NT2/D1 (cell line): Measurements from ENCODE around the gene RALBP1.

Source experiments
- DNase-seq: peaks from one replicate; pipeline ENCODE4 v3.0.0-alpha.2; 2011; ENCODE audit warnings: low read depth, low spot score
- H3K27me3 ChIP-seq: 2 replicates; pipeline ENCODE4 v1.6.0; 2011; ENCODE audit warnings: mild to moderate bottlenecking; ENCODE audit not compliant: insufficient read length, insufficient read depth
- H3K36me3 ChIP-seq: 2 replicates; pipeline ENCODE4 v1.6.1; 2011; ENCODE audit warnings: mild to moderate bottlenecking, low read length, mixed read lengths; ENCODE audit not compliant: insufficient read depth, insufficient read length
- H3K4me1 ChIP-seq: 2 replicates; pipeline ENCODE4 v1.5.1; 2011; ENCODE audit not compliant: insufficient read depth, insufficient read length
- H3K4me3 ChIP-seq: 2 replicates; pipeline ENCODE4 v1.5.1; 2011; ENCODE audit warnings: low read depth; ENCODE audit not compliant: insufficient read length
- H3K9ac ChIP-seq: 2 replicates; pipeline ENCODE4 v1.6.0; 2011; ENCODE audit warnings: low read depth; ENCODE audit not compliant: insufficient read length
- H3K9me3 ChIP-seq: 2 replicates; pipeline ENCODE4 v1.5.1; 2011; ENCODE audit warnings: mild to moderate bottlenecking, low read length; ENCODE audit not compliant: insufficient read depth
- SUZ12 ChIP-seq: IDR thresholded peaks from 2 replicates; pipeline ENCODE4 v1.6.1; 2011; ENCODE audit not compliant: insufficient read length, insufficient read depth; ENCODE audit errors: extremely low read depth
- YY1 ChIP-seq: IDR thresholded peaks from 2 replicates; pipeline ENCODE4 v1.6.1; 2011; ENCODE audit not compliant: insufficient read length, insufficient read depth
- ZNF274 ChIP-seq: IDR thresholded peaks from 2 replicates; pipeline ENCODE4 v1.6.1; 2011; ENCODE audit warnings: mild to moderate bottlenecking, low read depth, low read length

Gene RALBP1

DNA sequence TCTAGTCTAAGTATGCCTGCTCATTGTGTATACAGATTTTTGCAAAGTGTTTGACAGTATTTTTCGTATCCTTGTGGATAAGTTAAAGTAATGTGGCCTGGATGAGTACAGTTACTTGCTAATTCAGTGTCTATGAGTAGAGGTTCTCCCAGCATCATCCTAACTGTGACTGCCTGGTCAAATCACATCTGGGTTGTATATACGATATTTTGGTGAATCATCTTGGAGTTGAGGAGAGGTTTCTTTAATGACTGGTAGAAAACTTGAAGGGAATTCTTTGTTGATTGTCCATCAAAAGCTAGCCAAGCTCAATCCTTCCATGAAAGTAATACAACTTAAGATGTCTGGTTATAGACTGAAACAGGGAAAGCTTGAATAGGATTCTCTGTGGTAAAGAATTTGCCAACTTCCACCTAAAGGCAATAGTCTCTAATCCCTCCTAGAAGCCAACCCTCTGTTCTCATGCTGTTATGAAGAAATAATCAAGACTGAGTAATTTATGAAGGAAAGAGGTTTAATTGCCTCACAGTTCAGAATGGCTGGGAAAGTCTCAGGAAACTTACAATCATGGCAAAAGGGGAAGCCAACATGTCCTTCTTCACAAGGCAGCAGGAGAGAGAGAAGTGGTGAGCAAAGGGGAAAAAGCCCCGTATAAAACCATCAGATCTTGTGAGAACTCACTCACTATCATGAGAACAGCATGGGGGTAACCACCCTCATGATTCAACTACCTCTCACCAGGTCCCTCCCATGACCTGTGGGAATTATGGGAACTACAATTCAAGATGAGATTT lies 19.4 kb upstream of the RALBP1 start:
- DNase-seq: no peak
- Histone ChIP-seq H3K4me1 (no peaks in the 10 kb centered on the region), H3K9ac (no peak overlapping the region), H3K36me3 (no peaks in the 10 kb centered on the region), H3K9me3 (peaks cover 16% of the 10 kb centered on the region; the same call in 1 of the 2 replicates), H3K4me3 (no peak overlapping the region), H3K27me3 (no peaks in the 10 kb centered on the region)
- TF ChIP-seq SUZ12 (no peak), YY1 (no peak), ZNF274 (no peak)

GRCh38 chr18:9466127-9466526 lies 9.2 kb upstream of the RALBP1 start:
- Histone ChIP-seq H3K4me1 (no peaks in the 10 kb centered on the region), H3K9ac (no peak overlapping the region), H3K27me3 (no peaks in the 10 kb centered on the region), H3K9me3 (peaks cover 18% of the 10 kb centered on the region), H3K36me3 (no peaks in the 10 kb centered on the region), H3K4me3 (no peak overlapping the region)
- TF ChIP-seq SUZ12 (no peak), ZNF274 (no peak), YY1 (no peak)
- no peak for DNase-seq

DNA sequence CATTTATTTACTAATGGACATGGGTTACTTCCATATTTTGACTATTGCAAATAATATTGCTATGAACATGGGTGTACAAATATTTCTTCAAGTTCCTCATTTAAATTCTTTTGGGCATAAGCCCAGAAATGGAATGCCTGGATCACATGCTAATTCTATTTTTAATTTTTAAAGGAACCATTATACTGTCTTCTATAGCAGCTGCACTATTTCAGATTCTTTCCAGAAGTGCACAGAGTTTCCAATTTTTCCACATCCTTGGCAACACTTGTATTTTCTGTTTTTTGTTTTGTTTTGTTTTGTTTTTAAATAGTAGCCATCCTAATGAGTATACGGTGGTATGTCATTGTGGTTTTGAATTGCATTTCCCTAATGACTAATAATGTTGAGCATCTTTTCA lies 8.5 kb upstream of the RALBP1 start:
- no peak overlapping the region for H3K9ac ChIP-seq
- no peaks in the 10 kb centered on the region for H3K4me1 ChIP-seq
- DNase-seq: no peak
- peaks cover 18% of the 10 kb centered on the region for H3K9me3 ChIP-seq
- no peak overlapping the region for H3K4me3 ChIP-seq
- H3K36me3 ChIP-seq: no peaks in the 10 kb centered on the region
- no peaks in the 10 kb centered on the region for H3K27me3 ChIP-seq
- TF ChIP-seq SUZ12 (no peak), ZNF274 (no peak), YY1 (no peak)

- no peaks in the 10 kb centered on the region for H3K27me3 ChIP-seq
- H3K9ac ChIP-seq: no peak overlapping the region
- DNase-seq: no peak
- H3K4me1 ChIP-seq: no peaks in the 10 kb centered on the region
- H3K4me3 ChIP-seq: no peak overlapping the region
- no peak for TF ChIP-seq YY1
- no peak for TF ChIP-seq ZNF274
- no peak for TF ChIP-seq SUZ12
- H3K9me3 ChIP-seq: peaks cover 18% of the 10 kb centered on the region
- H3K36me3 ChIP-seq: no peaks in the 10 kb centered on the region
Observed at GRCh38 chr18:9468998-9469397, 6.3 kb upstream of the RALBP1 start.

GRCh38 chr18:9469685-9470084 lies 5.6 kb upstream of the RALBP1 start:
- DNase-seq: no peak

GRCh38 chr18:9474108-9474982 lies 968 bp upstream of the RALBP1 start:
- DNase-seq: no peak
- H3K9ac ChIP-seq: peak overlapping the region; percentile 95
- H3K9me3 ChIP-seq: no peaks in the 10 kb centered on the region
- H3K27me3 ChIP-seq: no peaks in the 10 kb centered on the region
- TF ChIP-seq ZNF274 (no peak), YY1 (no peak), SUZ12 (no peak)
- peak overlapping the region; percentile 89 for H3K4me3 ChIP-seq
- no peaks in the 10 kb centered on the region for H3K4me1 ChIP-seq
- H3K36me3 ChIP-seq: peaks cover 8% of the 10 kb centered on the region

More at GRCh38 chr18:9469685-9470084, 5.6 kb upstream of the RALBP1 start:
- H3K4me3 ChIP-seq: no peak overlapping the region
- H3K4me1 ChIP-seq: no peaks in the 10 kb centered on the region
- no peak for TF ChIP-seq SUZ12
- TF ChIP-seq ZNF274: no peak
- no peak for TF ChIP-seq YY1
- peaks cover 18% of the 10 kb centered on the region for H3K9me3 ChIP-seq
- H3K27me3 ChIP-seq: no peaks in the 10 kb centered on the region
- no peaks in the 10 kb centered on the region for H3K36me3 ChIP-seq
- no peak overlapping the region for H3K9ac ChIP-seq
